NOMO-1 treated with DMSO at 0.1 percent for 48 hours (cell line): Measurements from ENCODE around the gene NTM.

ENCODE experiments used
- DNase-seq: peaks from one replicate; lab custom pipeline; 2025; ENCODE audit not compliant: unreplicated experiment; lab: John Stamatoyannopoulos, UW

NTM gene

DNA sequence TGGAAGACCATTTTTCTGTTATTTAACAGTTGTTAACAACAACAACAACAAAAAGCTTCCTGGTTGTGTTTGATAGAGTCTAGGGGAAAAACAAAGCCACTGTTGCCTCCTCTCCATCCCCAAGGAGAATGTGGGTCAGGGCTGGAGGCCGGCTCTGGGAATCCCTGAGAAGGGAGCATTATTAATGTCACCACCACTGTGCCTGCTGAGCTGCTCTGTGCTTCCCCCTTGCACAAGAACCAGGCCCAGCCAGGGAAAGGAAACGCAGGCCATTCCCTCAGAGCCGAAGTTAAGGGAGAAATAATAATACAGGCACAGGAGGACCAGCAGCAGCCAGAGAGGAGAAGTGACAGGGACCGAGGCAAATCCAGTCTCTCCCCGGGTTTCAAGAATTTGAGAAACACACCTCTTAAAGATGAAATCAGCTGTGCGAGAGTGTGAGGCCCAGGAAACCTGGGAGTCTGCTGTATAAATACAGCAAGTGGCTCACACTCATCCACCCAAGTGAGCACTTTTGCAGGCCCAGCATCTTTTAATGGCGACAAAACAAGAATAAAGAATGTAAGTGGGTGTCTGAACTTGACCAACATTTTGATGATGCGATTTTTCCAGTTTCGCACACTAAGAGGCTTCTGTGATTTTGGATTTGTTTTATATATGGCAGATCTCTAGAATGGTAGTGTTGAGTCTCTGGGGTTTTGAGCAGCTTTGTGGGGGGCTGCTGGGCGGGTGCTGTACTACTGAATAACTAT lies 539.2 kb downstream of the NTM start:
- no peak for DNase-seq

DNA sequence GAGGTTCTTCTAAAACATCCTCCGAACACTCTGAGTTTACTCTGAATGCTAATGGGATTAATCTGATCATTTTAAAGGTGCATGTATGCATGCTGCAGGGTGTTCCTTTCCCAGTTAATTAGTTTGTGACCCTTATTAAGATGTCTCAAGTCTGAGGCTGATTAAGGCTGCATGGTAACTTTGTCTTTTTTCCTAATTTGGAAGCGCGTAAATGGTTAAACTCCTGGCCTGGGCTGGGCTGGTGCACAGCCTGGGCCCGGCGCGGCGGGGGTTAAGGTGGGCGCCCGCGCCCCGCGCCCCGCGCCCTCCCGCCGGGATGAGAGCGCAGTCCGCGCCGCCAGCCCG lies 539.7 kb downstream of the NTM start:
- no peak for DNase-seq

DNA sequence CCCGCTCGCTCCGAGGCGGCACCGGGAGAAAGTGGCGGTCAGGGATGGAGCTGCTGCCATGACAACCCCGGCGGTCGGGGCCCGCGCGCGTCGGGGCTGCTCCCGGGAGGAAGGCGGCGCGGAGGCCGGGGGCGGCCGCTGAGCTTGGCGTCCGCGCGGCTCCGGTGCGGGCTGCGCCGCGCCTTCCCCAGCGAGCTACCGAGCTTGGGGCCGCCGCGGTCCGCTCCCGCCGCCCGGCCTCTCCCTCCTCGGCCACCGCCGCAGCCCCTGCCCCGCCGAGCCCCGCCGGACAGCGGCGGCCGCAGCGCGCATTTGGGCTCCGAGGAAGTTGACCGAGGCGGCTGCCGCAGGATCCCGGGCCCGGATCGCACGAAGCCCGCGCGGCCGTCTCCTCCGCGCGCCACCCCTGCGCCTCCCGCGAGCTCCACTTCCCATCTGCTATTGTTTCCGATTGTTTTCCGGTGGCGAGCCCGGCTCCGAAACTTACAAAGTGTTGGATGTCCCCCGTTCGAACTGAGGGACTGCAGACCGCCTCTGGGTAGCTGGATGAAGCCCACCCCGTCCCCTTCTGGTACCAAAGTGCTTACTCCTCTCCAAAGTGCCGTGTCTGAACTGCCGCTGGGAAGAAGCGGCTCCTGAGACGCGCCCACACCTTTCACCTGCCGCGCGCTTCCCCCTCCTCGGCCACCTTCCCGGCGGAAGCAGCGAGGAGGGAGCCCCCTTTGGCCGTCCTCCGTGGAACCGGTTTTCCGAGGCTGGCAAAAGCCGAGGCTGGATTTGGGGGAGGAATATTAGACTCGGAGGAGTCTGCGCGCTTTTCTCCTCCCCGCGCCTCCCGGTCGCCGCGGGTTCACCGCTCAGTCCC lies 540.3 kb downstream of the NTM start:
- peak; percentile 13 for DNase-seq

DNA sequence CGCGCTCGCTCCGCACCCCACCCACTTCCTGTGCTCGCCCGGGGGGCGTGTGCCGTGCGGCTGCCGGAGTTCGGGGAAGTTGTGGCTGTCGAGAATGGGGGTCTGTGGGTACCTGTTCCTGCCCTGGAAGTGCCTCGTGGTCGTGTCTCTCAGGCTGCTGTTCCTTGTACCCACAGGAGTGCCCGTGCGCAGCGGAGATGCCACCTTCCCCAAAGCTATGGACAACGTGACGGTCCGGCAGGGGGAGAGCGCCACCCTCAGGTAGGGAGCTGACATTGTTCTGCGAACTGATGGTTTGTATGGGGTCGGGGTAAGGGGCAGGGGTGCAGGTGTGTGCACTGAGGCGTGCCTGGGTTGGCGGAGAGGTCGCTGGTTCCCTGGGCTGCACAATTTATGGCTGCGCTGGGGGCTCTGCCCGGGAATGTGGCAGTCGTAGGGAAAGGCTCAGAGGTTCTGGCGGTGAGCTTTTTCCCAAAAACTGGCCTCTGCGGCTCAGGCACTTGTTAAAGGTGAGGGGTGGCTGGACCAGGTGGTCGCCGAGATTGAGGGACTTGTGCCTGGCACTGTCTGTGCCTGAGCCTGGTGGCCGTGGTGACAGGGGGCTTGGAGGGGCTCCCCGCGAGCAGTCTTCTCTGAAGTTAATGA lies 541.1 kb downstream of the NTM start:
- DNase-seq, result peak; percentile 1

DNA sequence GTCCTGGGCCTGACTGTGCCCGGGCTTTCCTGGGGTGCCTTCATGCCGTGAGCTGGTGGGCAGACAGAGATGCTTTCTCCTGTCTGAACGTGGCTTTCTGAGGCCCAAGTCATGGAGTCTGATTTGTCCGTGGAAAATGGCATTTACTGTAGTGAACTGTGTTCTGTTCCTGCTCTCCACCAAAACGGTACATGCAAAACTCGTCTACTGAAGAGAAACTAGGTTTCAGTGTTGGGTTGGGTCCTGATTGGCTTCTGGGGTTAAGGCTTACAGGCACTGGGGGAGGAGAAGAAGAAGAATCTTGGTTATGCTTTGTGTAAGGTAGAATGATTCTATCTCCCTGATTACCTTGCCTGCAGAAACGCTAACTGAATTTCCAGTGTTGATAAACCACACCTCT lies 541.7 kb downstream of the NTM start:
- DNase-seq, result no peak

DNA sequence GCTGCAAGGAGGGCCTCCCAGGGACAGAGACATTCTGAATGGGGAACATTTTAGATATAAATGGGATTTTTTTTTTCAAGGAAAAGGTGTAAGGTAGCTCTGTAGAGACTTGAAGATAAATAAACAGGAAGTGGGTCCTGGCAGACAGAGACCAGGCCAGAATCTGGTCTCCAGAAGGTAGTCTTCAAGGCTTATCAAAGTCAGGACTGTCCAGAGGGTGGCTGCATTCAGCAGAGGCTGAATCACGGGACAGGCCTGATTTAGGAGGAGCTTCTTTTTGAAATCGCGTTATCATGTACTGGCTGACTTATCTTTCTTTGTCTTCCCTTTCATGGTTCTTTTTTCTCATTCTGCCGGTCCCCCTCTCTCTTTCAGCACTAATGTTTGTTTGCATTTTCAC lies 542.9 kb downstream of the NTM start:
- no peak for DNase-seq

DNA sequence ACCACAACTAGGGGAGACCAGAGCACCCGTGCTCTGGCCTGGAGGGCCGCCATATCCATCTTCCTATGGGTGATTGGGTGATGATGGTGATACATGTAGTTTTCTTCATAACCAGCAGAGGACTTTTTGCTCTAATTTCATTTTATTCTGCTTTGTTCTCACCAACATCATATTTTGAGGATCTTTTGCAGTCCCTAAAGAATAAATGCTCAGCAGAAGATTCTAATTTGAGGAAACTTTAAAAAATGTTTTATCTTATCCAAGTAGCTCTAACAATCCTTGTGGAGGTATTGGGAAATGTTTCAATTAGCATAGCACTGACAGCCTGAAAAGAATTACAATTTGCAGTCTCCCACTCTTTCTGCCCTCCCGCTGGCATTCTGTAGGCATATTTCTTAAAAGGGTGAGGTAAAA lies 544.0 kb downstream of the NTM start:
- DNase-seq, result peak; percentile 18

DNA sequence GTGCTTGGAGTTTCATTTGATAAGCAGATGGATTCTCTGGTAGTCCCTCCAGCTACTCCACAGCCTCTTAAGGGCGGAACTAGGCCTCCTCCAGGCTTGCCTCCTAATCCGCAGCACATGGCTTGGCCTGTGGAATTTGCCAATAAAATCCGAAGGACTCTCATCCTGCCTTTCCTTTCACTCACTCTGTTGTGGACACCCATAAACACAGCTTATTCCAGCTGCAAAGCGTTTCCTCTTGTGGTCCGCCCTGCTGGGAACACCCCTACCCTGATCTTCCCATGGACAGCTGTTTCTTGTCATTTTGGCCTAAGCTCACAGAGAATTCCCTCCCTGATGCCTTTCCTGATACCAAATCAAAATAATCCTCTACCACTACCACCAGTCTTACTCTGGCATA lies 546.2 kb downstream of the NTM start:
- DNase-seq, result no peak

DNA sequence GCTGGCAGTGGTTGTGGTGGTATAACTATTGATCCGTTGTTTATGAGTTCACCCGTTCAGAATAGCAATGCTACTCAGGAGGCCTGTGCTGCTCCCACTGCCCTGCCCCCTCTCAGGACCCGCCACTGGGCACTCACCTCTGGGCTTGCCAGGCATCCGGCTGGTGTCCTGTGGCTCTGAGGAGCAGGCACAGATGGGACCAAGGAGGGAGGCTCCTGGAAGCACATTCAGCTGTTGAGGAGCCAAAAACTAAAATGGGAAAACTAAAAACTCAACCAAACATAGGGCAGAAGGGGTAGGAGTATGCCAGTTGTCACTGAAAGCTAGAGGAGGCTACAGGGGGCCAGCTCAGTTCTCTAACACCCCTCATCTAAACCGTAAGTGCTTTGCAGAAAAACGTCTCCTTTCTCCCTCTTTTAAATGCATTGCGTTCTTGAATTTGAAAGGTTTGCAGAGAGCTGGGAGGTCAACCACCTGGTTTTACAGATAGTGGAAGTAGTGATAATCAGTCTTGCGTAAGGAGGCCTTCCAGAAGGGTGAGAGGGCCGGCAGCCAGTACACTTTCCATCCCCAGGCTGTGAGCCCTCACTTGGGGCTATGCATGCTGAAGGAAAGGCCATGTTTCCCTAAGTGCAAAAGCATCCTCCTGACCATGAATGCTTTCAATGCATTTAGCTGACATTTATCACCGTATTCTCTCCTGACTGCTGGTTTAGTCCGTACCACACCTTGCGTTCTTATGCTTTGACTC lies 547.4 kb downstream of the NTM start:
- DNase-seq, result peak; percentile 3

DNA sequence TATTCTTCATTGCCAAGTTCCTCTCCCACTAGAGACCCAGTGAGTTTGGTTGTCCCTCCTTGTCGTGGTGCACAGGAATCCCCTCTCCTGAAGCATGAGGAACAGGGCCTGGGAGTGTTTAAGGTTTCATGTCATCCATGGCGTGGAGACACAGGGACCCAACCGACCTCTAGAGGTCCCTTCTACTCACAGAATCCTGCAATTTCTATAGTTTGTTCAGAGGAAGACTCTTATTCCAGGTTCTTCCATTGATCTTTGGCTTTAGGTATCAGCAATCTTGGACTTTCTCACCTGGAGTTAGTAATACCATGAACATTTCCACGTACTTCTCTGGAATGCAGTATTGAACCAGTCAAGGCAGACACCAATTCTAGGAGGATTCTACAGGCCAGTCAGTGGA lies 548.2 kb downstream of the NTM start:
- no peak for DNase-seq

DNA sequence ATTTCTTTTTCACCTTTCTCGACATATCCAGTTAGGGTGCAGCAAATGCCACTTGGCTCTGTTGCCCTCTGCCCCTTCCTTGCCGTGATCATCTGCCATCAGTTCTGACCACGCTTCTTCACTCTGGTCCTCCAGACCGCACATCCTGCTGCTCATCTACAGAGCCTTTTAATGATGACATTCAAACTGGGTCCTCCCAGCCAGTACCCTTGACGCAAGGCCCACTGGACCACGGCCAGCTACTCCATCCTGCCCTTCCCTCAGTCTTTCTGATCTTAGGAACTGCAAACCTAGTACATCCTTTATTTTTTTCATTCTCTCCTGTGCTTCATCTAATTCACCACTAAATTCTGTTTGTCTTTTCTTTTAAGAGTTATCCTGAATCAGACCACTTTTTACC lies 551.8 kb downstream of the NTM start:
- DNase-seq, result no peak

DNA sequence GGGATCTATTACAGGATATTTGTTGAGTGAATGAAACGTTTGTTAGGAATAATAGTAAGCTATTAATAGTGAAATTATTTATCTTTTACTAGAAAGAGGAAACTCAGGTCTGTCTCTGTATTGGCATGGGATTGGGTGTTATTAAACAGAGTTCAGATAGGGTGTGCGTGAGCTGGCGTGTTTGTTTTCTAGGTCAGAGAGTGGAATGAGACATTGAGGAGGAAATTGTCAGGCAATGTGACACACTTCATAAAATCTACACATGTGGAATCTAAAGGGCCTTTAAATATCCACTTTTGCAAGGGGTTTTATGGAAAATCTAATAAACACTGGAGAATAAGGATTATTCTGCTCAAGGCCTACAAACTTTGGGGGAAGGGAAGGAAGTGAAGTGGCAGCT lies 552.9 kb downstream of the NTM start:
- DNase-seq, result no peak

DNA sequence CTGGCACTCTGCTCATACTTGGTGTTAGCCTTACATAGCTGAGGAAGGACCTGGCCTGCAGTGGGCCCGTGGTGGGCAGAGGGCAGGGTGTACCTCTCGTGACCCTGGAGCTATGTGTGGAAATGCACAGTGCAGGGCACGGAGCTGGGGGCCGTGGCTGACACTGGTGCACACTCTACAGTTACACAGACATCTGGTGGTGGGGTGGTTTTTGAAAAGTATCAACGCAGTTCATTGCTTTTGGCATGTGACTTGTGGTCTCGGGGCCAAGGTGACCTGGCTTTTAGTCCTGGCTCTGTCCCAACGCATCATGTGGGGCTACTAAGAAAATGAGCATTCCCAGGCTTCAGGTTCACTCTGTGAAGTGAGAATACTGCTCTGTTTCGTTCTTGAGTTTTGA lies 553.6 kb downstream of the NTM start:
- DNase-seq, result no peak

DNA sequence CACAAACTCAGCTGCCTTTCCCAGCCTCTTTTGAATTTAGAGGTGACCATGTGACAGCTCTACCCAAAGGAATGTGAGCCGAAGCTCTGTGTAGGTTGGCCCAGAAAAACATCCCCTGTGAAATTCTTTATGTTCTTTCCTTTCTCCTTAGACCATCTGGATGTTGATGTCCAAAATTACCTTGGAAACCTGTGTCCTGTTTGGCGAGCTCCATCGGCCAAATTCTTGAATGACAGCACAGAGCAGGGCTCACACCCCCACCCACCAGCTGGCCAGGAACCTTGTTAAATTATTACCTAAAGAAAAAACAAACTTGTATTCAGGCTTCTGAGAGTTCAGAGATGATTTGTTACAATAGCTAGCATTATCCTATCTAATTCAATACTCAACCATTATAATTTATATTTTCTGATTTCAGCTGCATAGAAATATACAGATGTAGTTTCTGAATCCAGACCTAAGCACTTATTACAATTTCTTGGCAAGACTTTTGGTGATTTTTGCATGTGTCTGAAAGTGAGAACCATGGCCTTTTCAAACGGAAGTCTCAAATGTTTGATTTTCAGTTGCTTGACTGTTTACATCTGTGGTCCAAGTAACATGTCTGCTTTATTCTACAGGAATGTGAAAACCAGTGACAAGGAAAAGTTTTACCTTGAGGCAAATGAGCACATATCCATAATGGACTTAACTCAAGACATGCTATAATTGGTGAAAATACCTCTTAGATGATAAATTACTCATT lies 554.2 kb downstream of the NTM start:
- DNase-seq, result no peak

DNA sequence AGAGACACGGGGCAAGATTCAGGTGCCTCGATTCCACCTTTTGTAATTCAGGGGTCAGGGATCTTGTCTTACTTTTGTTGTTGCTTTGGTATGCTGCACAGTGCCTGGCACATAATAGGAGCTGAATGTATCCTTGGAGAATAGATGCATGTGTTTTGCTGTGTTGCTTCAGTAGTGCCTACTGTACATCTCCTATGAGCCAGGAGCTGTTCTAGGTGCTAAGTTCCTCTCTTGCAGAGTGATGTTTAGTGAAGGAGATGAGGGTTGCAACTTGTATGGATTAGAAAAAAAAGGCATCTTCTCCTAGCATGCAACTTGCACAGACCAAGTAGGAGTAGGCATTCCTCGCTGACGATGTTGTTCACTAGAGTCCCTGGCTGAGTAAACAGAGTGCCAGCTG lies 555.4 kb downstream of the NTM start:
- no peak for DNase-seq

DNA sequence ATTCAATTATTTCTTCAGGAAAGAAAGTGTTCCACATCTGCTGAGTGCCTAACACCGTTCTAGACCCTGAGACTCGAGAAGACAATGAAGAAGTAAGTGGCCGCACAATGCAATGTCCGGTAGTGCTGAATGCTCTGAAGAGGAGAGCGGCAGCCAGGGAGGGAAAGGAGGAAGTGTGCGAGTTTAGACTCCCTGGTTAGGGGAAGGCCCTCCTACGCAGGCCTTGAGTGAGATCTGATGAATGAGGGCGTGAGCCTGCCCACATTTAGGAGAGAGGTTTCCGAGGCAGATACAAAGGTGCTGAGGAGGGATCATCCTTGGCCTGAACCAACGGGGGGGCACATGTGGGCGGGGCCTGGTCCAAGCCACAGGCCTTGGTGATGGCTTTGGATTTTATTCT lies 558.6 kb downstream of the NTM start:
- peak; percentile 86 for DNase-seq

DNA sequence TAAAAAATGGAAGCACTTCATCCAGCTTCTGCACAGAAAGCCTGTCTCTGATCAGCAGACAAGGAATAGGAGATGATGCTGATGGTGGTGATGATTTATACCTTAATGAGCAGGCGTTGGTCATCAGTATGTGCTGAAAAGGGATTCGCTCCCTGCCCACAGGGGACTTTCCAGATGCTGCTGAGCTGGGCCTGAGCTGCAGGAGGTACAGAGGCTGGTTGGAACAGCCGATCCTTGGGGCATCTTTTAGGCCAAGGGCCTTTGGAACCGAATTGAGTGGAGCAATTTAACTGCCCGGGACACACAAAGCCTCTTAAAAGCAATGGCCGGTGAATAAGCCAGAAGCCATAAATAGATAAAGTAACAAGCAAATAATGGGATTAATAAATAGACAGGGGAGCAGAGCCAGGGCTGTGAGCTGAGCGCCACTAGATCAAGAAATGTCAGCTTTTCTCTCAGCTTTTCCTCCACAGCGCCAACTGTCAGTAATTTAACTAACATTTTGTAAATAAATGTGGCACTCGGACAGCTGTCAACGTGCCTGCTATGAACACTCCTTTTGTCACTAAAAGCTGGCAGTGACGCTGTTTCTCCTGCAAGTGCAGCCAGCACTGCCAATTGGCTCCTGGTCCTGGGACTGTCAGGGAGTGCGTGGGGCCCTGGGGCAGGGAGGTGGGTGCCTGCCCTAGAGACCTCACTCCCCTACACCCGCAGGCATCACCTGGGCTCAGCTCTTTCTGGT lies 562.3 kb downstream of the NTM start:
- no peak for DNase-seq

DNA sequence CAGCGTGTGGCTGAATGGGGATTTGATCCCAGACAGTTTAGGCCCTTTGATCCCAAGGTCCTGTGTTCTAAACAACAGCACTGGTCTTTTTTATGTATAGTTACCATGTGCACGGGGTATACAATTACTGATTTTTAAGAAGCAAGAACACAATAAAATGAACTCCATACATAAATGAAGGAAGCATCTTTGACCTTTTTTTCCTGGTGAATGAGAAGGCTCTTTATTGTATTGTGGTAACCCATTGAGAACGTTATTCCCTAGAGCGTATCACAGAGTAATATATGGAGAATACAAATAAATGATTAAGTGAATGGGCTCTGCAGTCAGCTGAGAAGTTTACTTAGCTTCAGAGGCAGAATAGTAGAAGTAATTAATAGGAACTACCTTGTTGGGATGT lies 563.6 kb downstream of the NTM start:
- DNase-seq, result no peak

DNA sequence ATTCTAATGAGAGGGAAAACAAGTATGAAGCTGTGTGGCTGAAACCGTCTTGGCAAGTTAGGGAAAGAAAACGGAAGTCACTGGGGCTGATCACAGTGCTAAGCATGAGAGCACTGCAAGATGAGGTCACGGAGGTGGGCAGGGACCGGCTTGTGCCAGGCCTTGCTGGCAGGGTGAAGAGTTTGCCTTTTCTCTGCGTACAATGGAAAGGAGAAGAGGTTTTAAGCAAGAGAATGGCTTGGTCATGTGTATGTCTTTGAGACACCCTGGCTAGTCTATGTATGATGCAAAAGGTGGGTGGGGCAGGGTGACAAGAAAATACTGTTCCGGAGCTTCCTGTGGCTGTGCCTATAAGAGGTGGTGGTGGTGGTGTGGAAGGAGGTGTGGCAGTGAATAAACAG lies 567.9 kb downstream of the NTM start:
- DNase-seq, result peak; percentile 93

DNA sequence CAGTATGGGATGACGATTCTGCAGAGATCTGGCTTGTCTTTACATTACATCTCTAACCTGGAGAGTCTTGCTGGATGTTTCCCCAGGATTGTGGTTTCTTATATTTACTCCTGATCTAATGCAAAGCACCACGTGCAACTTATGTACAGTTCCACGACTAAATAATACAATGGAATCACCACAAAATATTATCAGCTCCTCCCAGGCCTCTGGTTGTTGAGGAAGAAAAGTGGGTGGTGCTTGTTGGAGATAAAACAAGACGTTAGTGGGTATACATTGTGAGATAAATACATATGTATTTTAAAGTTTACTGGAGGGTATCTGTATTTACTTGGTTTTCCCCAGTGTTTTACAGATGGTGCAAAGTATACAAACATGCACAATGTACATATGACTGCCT lies 569.7 kb downstream of the NTM start:
- no peak for DNase-seq
